ENCODE measurements around the gene BROX. TPM values are rescaled to one million over a fixed set of nuclear protein-coding genes. Genes with fewer than 3 reads are reported as not detected.

Gene BROX
- total and polyA plus RNA-seq, 2 donors (not counting 3 experiments of a cell fraction or from before 2014, with no cell fraction given): 7.3 to 39.7 TPM

DNA sequence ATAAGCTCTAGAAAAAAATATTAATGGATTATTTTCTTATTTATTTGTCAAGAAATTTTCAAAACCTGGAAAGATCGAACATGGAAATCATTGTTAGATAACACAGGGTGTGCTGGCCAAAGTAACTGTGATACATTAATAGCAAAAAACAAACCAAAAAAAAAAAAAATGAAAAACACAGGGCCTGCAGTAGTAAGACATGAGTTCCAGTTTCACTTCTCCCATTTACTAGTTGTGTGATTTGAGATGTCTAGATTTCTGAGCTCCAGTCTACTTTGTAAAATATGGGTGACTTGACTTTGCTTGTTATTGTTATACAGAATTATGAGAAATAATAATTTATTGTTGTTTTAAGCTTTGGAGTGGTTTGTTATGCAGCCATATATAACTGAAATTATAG lies 38.3 kb downstream of the BROX start:
- no peak for DNase-seq (ENCODE audit: low read depth, low spot score)
- no peaks in the 10 kb centered on the region for H4K20me1 ChIP-seq (replicated peaks; ENCODE audit: control insufficient read depth, extremely low read depth, insufficient read depth, low read length)
- POLR2A ChIA-PET: no interaction called here
- H3K4me3 ChIP-seq (replicated peaks in 1 of 3; ENCODE audit: insufficient read depth in 1 of 3, low read depth in 1 of 3, low read length in 3 of 3): no peak overlapping the region
- H3K4me1 ChIP-seq (ENCODE audit: control insufficient read depth, extremely low read depth, insufficient read depth, low read length): no peaks in the 10 kb centered on the region
- no peaks in the 10 kb centered on the region for H3K36me3 ChIP-seq (ENCODE audit: control insufficient read depth in 2 of 2, extremely low read depth in 1 of 2, insufficient read depth in 2 of 2, low read length in 2 of 2)
- no peak for TF ChIP-seq EZH2 (IDR thresholded peaks at IDR 0.05; ENCODE audit: borderline replicate concordance, low read depth, low read length, severe bottlenecking)
- no peak for TF ChIP-seq POLR2A (IDR thresholded peaks at IDR 0.05; ENCODE audit: low read depth, low read length)
- TF ChIP-seq, protein P1, sequence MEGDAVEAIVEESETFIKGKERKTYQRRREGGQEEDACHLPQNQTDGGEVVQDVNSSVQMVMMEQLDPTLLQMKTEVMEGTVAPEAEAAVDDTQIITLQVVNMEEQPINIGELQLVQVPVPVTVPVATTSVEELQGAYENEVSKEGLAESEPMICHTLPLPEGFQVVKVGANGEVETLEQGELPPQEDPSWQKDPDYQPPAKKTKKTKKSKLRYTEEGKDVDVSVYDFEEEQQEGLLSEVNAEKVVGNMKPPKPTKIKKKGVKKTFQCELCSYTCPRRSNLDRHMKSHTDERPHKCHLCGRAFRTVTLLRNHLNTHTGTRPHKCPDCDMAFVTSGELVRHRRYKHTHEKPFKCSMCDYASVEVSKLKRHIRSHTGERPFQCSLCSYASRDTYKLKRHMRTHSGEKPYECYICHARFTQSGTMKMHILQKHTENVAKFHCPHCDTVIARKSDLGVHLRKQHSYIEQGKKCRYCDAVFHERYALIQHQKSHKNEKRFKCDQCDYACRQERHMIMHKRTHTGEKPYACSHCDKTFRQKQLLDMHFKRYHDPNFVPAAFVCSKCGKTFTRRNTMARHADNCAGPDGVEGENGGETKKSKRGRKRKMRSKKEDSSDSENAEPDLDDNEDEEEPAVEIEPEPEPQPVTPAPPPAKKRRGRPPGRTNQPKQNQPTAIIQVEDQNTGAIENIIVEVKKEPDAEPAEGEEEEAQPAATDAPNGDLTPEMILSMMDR (IDR thresholded peaks at IDR 0.05; ENCODE audit: extremely low read depth in 1 of 2, insufficient read depth in 1 of 2, low read depth in 1 of 2, low read length in 2 of 2): no peak
- no peak overlapping the region for H3K4me2 ChIP-seq (ENCODE audit: insufficient read depth, low read length)
- intact Hi-C loops (cut with micrococcal nuclease) (no loop called here), dilution Hi-C loops (cut with MboI; ENCODE audit: extremely low pct_ligation_motif_present, low sequenced_read_pairs) (no loop called here)
- no peak overlapping the region for H3K27ac ChIP-seq (ENCODE audit: insufficient read depth, low read depth, low read length)
- no peaks in the 10 kb centered on the region for H3K9me1 ChIP-seq (replicated peaks; ENCODE audit: control insufficient read depth, extremely low read depth, insufficient read depth, low read length)
- no peaks in the 10 kb centered on the region for H3K9me3 ChIP-seq (replicated peaks; ENCODE audit: control insufficient read depth, insufficient read depth, low read length)
- no peaks in the 10 kb centered on the region for H3K79me2 ChIP-seq (ENCODE audit: control insufficient read depth, insufficient read depth, low read length)
- no TSS peak for BruUV-seq (replicated peaks)
- peaks cover 2 to 4% of the 10 kb centered on the region in 2 experiments for H3K27me3 ChIP-seq (ENCODE audit: control insufficient read depth in 2 of 2, insufficient read depth in 2 of 2, low read length in 2 of 2)
- H2AFZ ChIP-seq (ENCODE audit: low read depth, low read length): no peak overlapping the region
- FAIRE-seq: no peak
- H3K9ac ChIP-seq (replicated peaks; ENCODE audit: extremely low read depth, insufficient read depth, low read length): no peak overlapping the region
- CTCF ChIA-PET: interaction anchor here (0.8 to 3.1 kb wide), 8 partner anchors 12 to 383 kb away, joined by 3 to 15 read pairs (median 4); partner anchors contain the start of gene FAM177B

DNA sequence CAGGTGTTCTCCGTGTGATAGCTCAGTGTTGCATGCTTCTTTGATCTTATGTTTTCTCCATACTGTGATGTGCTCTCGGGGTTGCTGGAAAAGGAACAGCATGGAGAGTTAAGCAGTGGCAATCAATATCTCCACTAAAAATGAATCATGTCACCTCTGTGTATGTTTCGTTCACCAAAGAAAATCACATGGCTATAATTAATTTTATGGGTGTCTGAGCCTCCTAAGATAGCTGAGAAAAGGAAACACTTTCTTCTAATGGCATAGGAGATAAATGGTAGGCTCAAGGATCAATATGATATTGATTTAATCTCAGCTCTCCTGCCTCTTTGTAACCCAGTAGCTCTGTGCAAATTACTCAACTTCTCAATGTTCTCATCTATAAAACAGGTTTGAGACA lies 38.9 kb downstream of the BROX start:
- DNase-seq (ENCODE audit: low read depth, low spot score): no peak
- Histone ChIP-seq H4K20me1 (replicated peaks; ENCODE audit: control insufficient read depth, extremely low read depth, insufficient read depth, low read length) (no peaks in the 10 kb centered on the region), H3K36me3 (ENCODE audit: control insufficient read depth in 2 of 2, extremely low read depth in 1 of 2, insufficient read depth in 2 of 2, low read length in 2 of 2) (no peaks in the 10 kb centered on the region), H3K4me3 (replicated peaks in 1 of 3; ENCODE audit: insufficient read depth in 1 of 3, low read depth in 1 of 3, low read length in 3 of 3) (no peak overlapping the region), H3K4me1 (ENCODE audit: control insufficient read depth, extremely low read depth, insufficient read depth, low read length) (no peaks in the 10 kb centered on the region), H3K4me2 (ENCODE audit: insufficient read depth, low read length) (no peak overlapping the region), H3K27ac (ENCODE audit: insufficient read depth, low read depth, low read length) (no peak overlapping the region), H3K9me1 (replicated peaks; ENCODE audit: control insufficient read depth, extremely low read depth, insufficient read depth, low read length) (no peaks in the 10 kb centered on the region), H3K9me3 (replicated peaks; ENCODE audit: control insufficient read depth, insufficient read depth, low read length) (no peaks in the 10 kb centered on the region), H3K9ac (replicated peaks; ENCODE audit: extremely low read depth, insufficient read depth, low read length) (no peak overlapping the region), H2AFZ (ENCODE audit: low read depth, low read length) (no peak overlapping the region), H3K27me3 (ENCODE audit: control insufficient read depth in 2 of 2, insufficient read depth in 2 of 2, low read length in 2 of 2) (peaks cover 2 to 4% of the 10 kb centered on the region in 2 experiments), H3K79me2 (ENCODE audit: control insufficient read depth, insufficient read depth, low read length) (no peaks in the 10 kb centered on the region)
- ChIA-PET POLR2A (no interaction called here), CTCF (interaction anchor here (0.9 to 3.1 kb wide), 6 partner anchors 12 to 382 kb away, joined by 3 to 15 read pairs (median 7); partner anchors contain the start of gene FAM177B)
- BruUV-seq (replicated peaks): no TSS peak
- intact Hi-C loops (cut with micrococcal nuclease): no loop called here
- dilution Hi-C loops (cut with MboI; ENCODE audit: extremely low pct_ligation_motif_present, low sequenced_read_pairs): no loop called here
- TF ChIP-seq, protein P2, sequence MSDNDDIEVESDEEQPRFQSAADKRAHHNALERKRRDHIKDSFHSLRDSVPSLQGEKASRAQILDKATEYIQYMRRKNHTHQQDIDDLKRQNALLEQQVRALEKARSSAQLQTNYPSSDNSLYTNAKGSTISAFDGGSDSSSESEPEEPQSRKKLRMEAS (IDR thresholded peaks at IDR 0.05; ENCODE audit: insufficient read depth, insufficient read length): no peak
- no peak for TF ChIP-seq POLR2A (IDR thresholded peaks at IDR 0.05; ENCODE audit: low read depth, low read length)
- no peak for TF ChIP-seq MYC (IDR thresholded peaks at IDR 0.05; ENCODE audit: low read depth, low read length)
- no peak for TF ChIP-seq FOS (IDR thresholded peaks at IDR 0.05; ENCODE audit: borderline replicate concordance, insufficient read depth, low read length)
- TF ChIP-seq EZH2 (IDR thresholded peaks at IDR 0.05; ENCODE audit: borderline replicate concordance, low read depth, low read length, severe bottlenecking): no peak
- TF ChIP-seq, protein P1 (IDR thresholded peaks at IDR 0.05; ENCODE audit: extremely low read depth in 1 of 2, insufficient read depth in 1 of 2, low read depth in 1 of 2, low read length in 2 of 2): no peak
- no peak for FAIRE-seq

Measured in endothelial cell of umbilical vein (primary cell).